K562 (cell line): ENCODE results near the gene SCAMP3. TPM values are rescaled to one million over a fixed set of nuclear protein-coding genes. Genes with fewer than 3 reads are reported as not detected.
A peak's percentile ranks its signal among the peaks of the same experiment; 100 is the strongest.

Experiments used
- KLF1 ChIP-seq: fragments of 450-650 bp; IDR thresholded peaks from 2 replicates; pipeline ENCODE4 v1.6.1; 2016; ENCODE audit warnings: missing genetic modification characterization, missing compliant biosample characterization
- SIN3A ChIP-seq, 2 experiments: fragments of 150-350 bp in 1 of 2; IDR thresholded peaks; 2 replicates each; pipeline ENCODE4 v1.6.1; 2011 to 2016; ENCODE audit warnings: borderline replicate concordance in 2 of 2, low read depth in 2 of 2, low read length in 2 of 2, mild to moderate bottlenecking in 2 of 2, moderate library complexity in 2 of 2; ENCODE audit not compliant: control insufficient read depth in 1 of 2
- SP2 ChIP-seq: IDR thresholded peaks from 2 replicates; pipeline ENCODE4 v1.6.1; 2011; ENCODE audit warnings: mild to moderate bottlenecking, low read depth, low read length, moderate library complexity; ENCODE audit not compliant: poor library complexity, severe bottlenecking; ENCODE audit errors: extremely low read depth
- SREBF1 ChIP-seq: fragments of 150-350 bp; IDR thresholded peaks from 2 replicates; pipeline ENCODE4 v1.6.1; 2014; ENCODE audit warnings: antibody characterized with exemption, low read depth, low read length, borderline replicate concordance
- YY1 ChIP-seq, 3 experiments: IDR thresholded peaks; 2 replicates each; pipeline ENCODE4 v1.6.1; 2011; ENCODE audit warnings: low read length in 2 of 3, mild to moderate bottlenecking in 2 of 3, moderate library complexity in 2 of 3, borderline replicate concordance in 1 of 3, control low read depth in 1 of 3, low read depth in 1 of 3; ENCODE audit not compliant: insufficient read depth in 3 of 3, insufficient replicate concordance in 2 of 3, control insufficient read depth in 1 of 3, insufficient read length in 1 of 3; ENCODE audit errors: extremely low read depth in 1 of 3
- ZNF124 ChIP-seq: sonication (generic); formaldehyde crosslinking; IDR thresholded peaks from 2 replicates; pipeline ENCODE4 v1.8.1; 2022; ENCODE audit warnings: missing genetic modification reagents
- ZNF561 ChIP-seq: fragments of 450-650 bp; formaldehyde crosslinking; conservative IDR thresholded peaks from 2 replicates; pipeline ENCODE4 v1.4.0; 2020; ENCODE audit warnings: mild to moderate bottlenecking, moderate library complexity
- ZNF830 ChIP-seq: fragments of 250-450 bp; sonication (Bioruptor Pico); IDR thresholded peaks from 2 replicates; pipeline ENCODE4 v1.5.0; 2021; ENCODE audit warnings: mild to moderate bottlenecking
- polyA plus RNA-seq, 8 experiments: library from polyadenylated mRNA; depleted of rRNA in 4 of 8; stranded (reverse) in 5 of 8; unstranded in 3 of 8; fragments of >200 nt; fragmentation: Nextera tagmentation in 2 of 8; fragmentation: Illumina TruSeq in 1 of 8; extraction: Ambion mirVana in 2 of 8; extraction: Trizol in 1 of 8; gene quantifications; 2 replicates each; pipeline versions ENCODE4 v1.2.1 to v1.2.3, GENCODE V29; 2011 to 2014; ENCODE audit warnings: inconsistent platforms in 1 of 8, missing spikeins in 1 of 8
- total RNA-seq, 7 experiments: library from RNA; depleted of rRNA in 6 of 7; stranded (reverse); fragments of >200 nt in 6 of 7; fragmentation: Illumina TruSeq in 2 of 7; extraction: Trizol in 2 of 7; gene quantifications; 2 replicates each; pipeline versions ENCODE4 v1.2.1 to v1.2.3, GENCODE V29; 2011 to 2021; ENCODE audit warnings: low replicate concordance in 1 of 7
- TF ChIP-seq, protein P1 (sequence below): fragments of 250-450 bp; sonication (Bioruptor Pico); IDR thresholded peaks from 2 replicates; pipeline ENCODE4 v1.8.0; 2021; ENCODE audit warnings: borderline replicate concordance, mild to moderate bottlenecking, moderate library complexity; ENCODE audit not compliant: poor library complexity, severe bottlenecking
- TF ChIP-seq, protein P2 (sequence below): IDR thresholded peaks from 2 replicates; pipeline ENCODE4 v1.6.1; 2016; ENCODE audit warnings: missing genetic modification characterization, missing compliant biosample characterization

Gene SCAMP3
- total and polyA plus RNA-seq, 9 of the 15 experiments (the other 6 are each of a cell fraction or from before 2014, with no cell fraction given), result 14.2 to 131 (median 86.1) TPM

DNA sequence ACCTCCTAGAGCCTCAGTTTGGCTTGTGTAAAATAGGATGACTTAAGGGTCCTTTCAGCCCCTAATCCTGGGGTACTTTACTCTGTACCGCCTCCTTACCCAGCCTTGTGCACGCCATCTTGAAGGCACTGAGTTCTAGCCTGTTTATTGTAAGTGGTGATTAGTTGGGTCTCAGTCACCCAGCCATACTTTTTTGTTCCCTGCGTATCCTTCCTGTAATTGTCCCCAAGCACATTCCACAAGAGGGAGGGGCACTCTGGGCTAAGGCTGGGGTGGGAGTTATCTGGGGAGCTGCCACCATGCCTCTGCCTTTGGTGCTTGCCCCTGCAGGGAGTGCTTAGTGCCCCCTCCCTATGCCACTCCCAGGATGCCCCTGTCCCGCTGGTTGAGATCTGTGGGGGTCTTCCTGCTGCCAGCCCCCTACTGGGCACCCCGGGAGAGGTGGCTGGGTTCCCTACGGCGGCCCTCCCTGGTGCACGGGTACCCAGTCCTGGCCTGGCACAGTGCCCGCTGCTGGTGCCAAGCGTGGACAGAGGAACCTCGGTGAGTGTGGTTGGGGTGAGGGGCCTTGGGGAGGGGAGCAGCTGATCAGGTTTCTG, 47.4 kb upstream of the SCAMP3 start (continued):
- TF ChIP-seq, protein P1, sequence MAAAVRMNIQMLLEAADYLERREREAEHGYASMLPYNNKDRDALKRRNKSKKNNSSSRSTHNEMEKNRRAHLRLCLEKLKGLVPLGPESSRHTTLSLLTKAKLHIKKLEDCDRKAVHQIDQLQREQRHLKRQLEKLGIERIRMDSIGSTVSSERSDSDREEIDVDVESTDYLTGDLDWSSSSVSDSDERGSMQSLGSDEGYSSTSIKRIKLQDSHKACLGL (CRISPR knock-in tag), result no peak
- peak in 1 of 3 experiments; percentile 79 for TF ChIP-seq YY1 (IDR thresholded peaks at IDR 0.05; ENCODE audit: borderline replicate concordance in 1 of 3, control insufficient read depth in 1 of 3, extremely low read depth in 1 of 3, insufficient read depth in 3 of 3, insufficient read length in 1 of 3, insufficient replicate concordance in 2 of 3, low read depth in 1 of 3, low read length in 2 of 3)
- no peak for TF ChIP-seq ZNF830 (CRISPR knock-in tag)
- TF ChIP-seq SREBF1, result no peak
- no peak for TF ChIP-seq ZNF561 (CRISPR knock-in tag)
- TF ChIP-seq SP2, result no peak
- TF ChIP-seq, protein P2, sequence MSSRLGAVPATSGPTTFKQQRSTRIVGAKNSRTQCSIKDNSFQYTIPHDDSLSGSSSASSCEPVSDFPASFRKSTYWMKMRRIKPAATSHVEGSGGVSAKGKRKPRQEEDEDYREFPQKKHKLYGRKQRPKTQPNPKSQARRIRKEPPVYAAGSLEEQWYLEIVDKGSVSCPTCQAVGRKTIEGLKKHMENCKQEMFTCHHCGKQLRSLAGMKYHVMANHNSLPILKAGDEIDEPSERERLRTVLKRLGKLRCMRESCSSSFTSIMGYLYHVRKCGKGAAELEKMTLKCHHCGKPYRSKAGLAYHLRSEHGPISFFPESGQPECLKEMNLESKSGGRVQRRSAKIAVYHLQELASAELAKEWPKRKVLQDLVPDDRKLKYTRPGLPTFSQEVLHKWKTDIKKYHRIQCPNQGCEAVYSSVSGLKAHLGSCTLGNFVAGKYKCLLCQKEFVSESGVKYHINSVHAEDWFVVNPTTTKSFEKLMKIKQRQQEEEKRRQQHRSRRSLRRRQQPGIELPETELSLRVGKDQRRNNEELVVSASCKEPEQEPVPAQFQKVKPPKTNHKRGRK (tag), result no peak
- peak; percentile 85 for TF ChIP-seq KLF1 (tag)
- TF ChIP-seq ZNF124 (CRISPR knock-in tag), result no peak
- 0 out of 4 replicates have a peak, but pooled peaks of 1 of the 2 experiments have one; percentile 6 for TF ChIP-seq SIN3A (IDR thresholded peaks at IDR 0.05; ENCODE audit: borderline replicate concordance in 2 of 2, control insufficient read depth in 1 of 2, low read depth in 2 of 2, low read length in 2 of 2)
